ENCODE results near the gene RBFOX1. TPM values are rescaled to one million over a fixed set of nuclear protein-coding genes. Genes with fewer than 3 reads are reported as not detected.

The RBFOX1 gene
- polyA plus RNA-seq, 1 of the 3 experiments (the other 2 are of a cell fraction), result not detected

GRCh38 chr16:7644811-7645210, 312.2 kb downstream of the RBFOX1 start:
- Histone ChIP-seq H3K4me1 (ENCODE audit: control insufficient read depth in 1 of 2, insufficient read depth in 2 of 2, low read depth in 1 of 2, low read length in 1 of 2) (no peaks in the 10 kb centered on the region), H3K9me2 (no peaks in the 10 kb centered on the region), H3K4me2 (no peak overlapping the region), H2AFZ (ENCODE audit: low read depth) (no peak overlapping the region), H3K9me3 (no peaks in the 10 kb centered on the region), H4K20me1 (ENCODE audit: insufficient read depth) (no peaks in the 10 kb centered on the region), H3K27me3 (ENCODE audit: insufficient read depth) (no peaks in the 10 kb centered on the region), H3K79me2 (ENCODE audit: insufficient read depth) (no peaks in the 10 kb centered on the region), H3K9ac (no peak overlapping the region), H3K36me3 (replicated peaks in 1 of 2; ENCODE audit: control insufficient read depth in 1 of 2, insufficient read depth in 2 of 2, low read length in 1 of 2) (no peaks in the 10 kb centered on the region), H3K27ac (ENCODE audit: low read depth in 2 of 2, low read length in 1 of 2) (no peak overlapping the region), H3F3A (replicated peaks; ENCODE audit: insufficient read depth) (no peaks in the 10 kb centered on the region), H3K4me3 (ENCODE audit: low read depth in 2 of 2, low read length in 1 of 2) (no peak overlapping the region)
- POLR2A ChIA-PET, result no interaction called here
- DNase-seq, result no peak
- TF ChIP-seq CHD2 (IDR thresholded peaks at IDR 0.05; ENCODE audit: low read length, partially characterized antibody) (no peak), MEF2A (IDR thresholded peaks at IDR 0.05; ENCODE audit: borderline replicate concordance, low read depth) (no peak)
- WGBS (ENCODE audit: low lambda C conversion rate), result 13% methylated on average over 5 of the region's 5 CpGs
- CTCF ChIA-PET, result no interaction called here

- no peaks in the 10 kb centered on the region for H3K79me2 ChIP-seq (ENCODE audit: insufficient read depth)
- H3K27me3 ChIP-seq (ENCODE audit: insufficient read depth), result no peaks in the 10 kb centered on the region
- H3K36me3 ChIP-seq (replicated peaks in 1 of 2; ENCODE audit: control insufficient read depth in 1 of 2, insufficient read depth in 2 of 2, low read length in 1 of 2), result no peaks in the 10 kb centered on the region
- DNase-seq, result no peak
- ChIA-PET CTCF (no interaction called here), POLR2A (no interaction called here)
- no peaks in the 10 kb centered on the region for H3K9me2 ChIP-seq
- TF ChIP-seq FOSL2 (IDR thresholded peaks at IDR 0.05; ENCODE audit: borderline replicate concordance, low read depth) (no peak), SIN3A (IDR thresholded peaks at IDR 0.05; ENCODE audit: borderline replicate concordance, low read depth, low read length) (no peak), REST (IDR thresholded peaks at IDR 0.05; ENCODE audit: low read depth, low read length) (no peak), USF1 (IDR thresholded peaks at IDR 0.05; ENCODE audit: borderline replicate concordance, low read depth) (no peak), EP300 (IDR thresholded peaks at IDR 0.05; ENCODE audit: borderline replicate concordance in 1 of 2, low read depth in 1 of 2, low read length in 1 of 2) (no peak), MXI1 (IDR thresholded peaks at IDR 0.05; ENCODE audit: low read depth, low read length) (no peak), NFIC (IDR thresholded peaks at IDR 0.05; ENCODE audit: borderline replicate concordance) (no peak), RFX5 (IDR thresholded peaks at IDR 0.05; ENCODE audit: low read length) (no peak), SMC3 (IDR thresholded peaks at IDR 0.05; ENCODE audit: low read depth, low read length) (no peak), POLR2AphosphoS5 (IDR thresholded peaks at IDR 0.05; ENCODE audit: low read depth, low read length) (no peak), RCOR1 (IDR thresholded peaks at IDR 0.05; ENCODE audit: low read length) (no peak), ZBTB33 (IDR thresholded peaks at IDR 0.05; ENCODE audit: borderline replicate concordance, low read depth) (no peak), RAD21 (IDR thresholded peaks at IDR 0.05; ENCODE audit: low read length) (no peak), CHD2 (IDR thresholded peaks at IDR 0.05; ENCODE audit: low read length, partially characterized antibody) (no peak), ELF1 (IDR thresholded peaks at IDR 0.05) (no peak), USF2 (IDR thresholded peaks at IDR 0.05; ENCODE audit: borderline replicate concordance, low read depth, low read length) (no peak), JUND (IDR thresholded peaks at IDR 0.05) (no peak)
- no peak overlapping the region for H3K27ac ChIP-seq (ENCODE audit: low read depth in 2 of 2, low read length in 1 of 2)
- H3K4me2 ChIP-seq, result no peak overlapping the region
- H4K20me1 ChIP-seq (ENCODE audit: insufficient read depth), result no peaks in the 10 kb centered on the region
- H2AFZ ChIP-seq (ENCODE audit: low read depth), result no peak overlapping the region
- H3K4me3 ChIP-seq (ENCODE audit: low read depth in 2 of 2, low read length in 1 of 2), result no peak overlapping the region
- no peaks in the 10 kb centered on the region for H3F3A ChIP-seq (replicated peaks; ENCODE audit: insufficient read depth)
- H3K9ac ChIP-seq, result no peak overlapping the region
- 33% methylated on average over 7 of the region's 7 CpGs for WGBS (ENCODE audit: low lambda C conversion rate)
- H3K4me1 ChIP-seq (ENCODE audit: control insufficient read depth in 1 of 2, insufficient read depth in 2 of 2, low read depth in 1 of 2, low read length in 1 of 2), result no peaks in the 10 kb centered on the region
- no peaks in the 10 kb centered on the region for H3K9me3 ChIP-seq
Measured at GRCh38 chr16:7646821-7647500, 314.3 kb downstream of the RBFOX1 start.

All from SK-N-SH (cell line).